Liver (tissue), 9 donors: ENCODE data around the gene CHRDL1. TPM values are rescaled to one million over a fixed set of nuclear protein-coding genes. Genes with fewer than 3 reads are reported as not detected.

Source experiments
- DNase-seq: peaks from one replicate; pipeline ENCODE4 v3.0.0-alpha.2; 2017; ENCODE audit warnings: low spot score
- H3K27ac ChIP-seq, 2 donors: one replicate each; pipeline ENCODE4 v1.7.0; 2013; ENCODE audit warnings: inconsistent platforms in 2 of 2, low read length in 2 of 2, control low read depth in 1 of 2, low read depth in 1 of 2, mild to moderate bottlenecking in 1 of 2
- H3K27me3 ChIP-seq, 4 donors: one replicate each; pipeline versions ENCODE4 v1.6.1 to v1.7.0; 2013; ENCODE audit warnings: low read length in 3 of 4, inconsistent platforms in 1 of 4, mild to moderate bottlenecking in 1 of 4, moderate library complexity in 1 of 4; ENCODE audit not compliant: control insufficient read depth in 4 of 4, insufficient read depth in 4 of 4
- H3K36me3 ChIP-seq, 4 donors: one replicate each; pipeline versions ENCODE4 v1.6.1 to v1.7.0; 2013; ENCODE audit warnings: low read length in 3 of 4, mild to moderate bottlenecking in 3 of 4, low read depth in 1 of 4, moderate library complexity in 1 of 4; ENCODE audit not compliant: control insufficient read depth in 4 of 4, insufficient read depth in 3 of 4
- H3K4me1 ChIP-seq, 4 donors: one replicate each; pipeline versions ENCODE4 v1.6.1 to v1.7.0; 2013; ENCODE audit warnings: low read length in 3 of 4, mild to moderate bottlenecking in 3 of 4, moderate library complexity in 1 of 4; ENCODE audit not compliant: control insufficient read depth in 4 of 4, insufficient read depth in 4 of 4
- H3K4me3 ChIP-seq, 3 donors: one replicate each; pipeline versions ENCODE4 v1.6.1 to v1.7.0; 2013; ENCODE audit warnings: low read length in 3 of 3, control low read depth in 1 of 3, low read depth in 1 of 3, mild to moderate bottlenecking in 1 of 3
- H3K9ac ChIP-seq, 2 donors: one replicate each; pipeline ENCODE4 v1.7.0; 2013; ENCODE audit warnings: low read length in 2 of 2, mild to moderate bottlenecking in 2 of 2, moderate library complexity in 2 of 2, control low read depth in 1 of 2, low read depth in 1 of 2
- H3K9me3 ChIP-seq, 4 donors: one replicate each; pipeline versions ENCODE4 v1.6.1 to v1.7.0; 2013; ENCODE audit warnings: low read length in 3 of 4; ENCODE audit not compliant: control insufficient read depth in 4 of 4
- ATF3 ChIP-seq: IDR thresholded peaks from 2 replicates; pipeline ENCODE4 v1.6.1; 2016; ENCODE audit warnings: antibody characterized with exemption
- CTCF ChIP-seq: fragments of 150-350 bp; IDR thresholded peaks from 2 replicates; pipeline ENCODE4 v1.5.1; 2017; ENCODE audit warnings: improper control_type of control experiment, low read depth, low read length; ENCODE audit not compliant: missing input control
- EGR1 ChIP-seq, 2 donors: IDR thresholded peaks; 2 replicates each; pipeline ENCODE4 v1.6.1; 2016 to 2018; ENCODE audit warnings: antibody characterized with exemption in 2 of 2, low read depth in 2 of 2
- FOXA1 ChIP-seq: IDR thresholded peaks from 2 replicates; pipeline ENCODE4 v1.6.1; 2016; ENCODE audit warnings: antibody characterized with exemption
- FOXA2 ChIP-seq: IDR thresholded peaks from 2 replicates; pipeline ENCODE4 v1.6.1; 2016; ENCODE audit warnings: antibody characterized with exemption
- GABPA ChIP-seq, 2 donors: IDR thresholded peaks in 1 of 2; conservative IDR thresholded peaks in 1 of 2; 2 replicates each; pipeline ENCODE4 v1.6.1; 2016; ENCODE audit warnings: antibody characterized with exemption in 2 of 2, mild to moderate bottlenecking in 1 of 2, moderate library complexity in 1 of 2
- HNF4A ChIP-seq, 2 donors: conservative IDR thresholded peaks; 2 replicates each; pipeline ENCODE4 v1.6.1; 2016; ENCODE audit warnings: antibody characterized with exemption in 2 of 2, mild to moderate bottlenecking in 2 of 2
- HNF4G ChIP-seq: IDR thresholded peaks from 2 replicates; pipeline ENCODE4 v1.6.1; 2016; ENCODE audit warnings: antibody characterized with exemption
- JUND ChIP-seq, 2 donors: IDR thresholded peaks; 2 replicates each; pipeline ENCODE4 v1.6.1; 2016; ENCODE audit warnings: antibody characterized with exemption in 2 of 2
- MAX ChIP-seq: IDR thresholded peaks from 2 replicates; pipeline ENCODE4 v1.6.1; 2016; ENCODE audit warnings: antibody characterized with exemption
- NR2F2 ChIP-seq: IDR thresholded peaks from 2 replicates; pipeline ENCODE4 v1.6.1; 2016; ENCODE audit warnings: antibody characterized with exemption
- RAD21 ChIP-seq, 2 donors: IDR thresholded peaks; 2 replicates each; pipeline ENCODE4 v1.6.1; 2016; ENCODE audit warnings: antibody characterized with exemption in 2 of 2, mild to moderate bottlenecking in 2 of 2
- REST ChIP-seq: IDR thresholded peaks from 2 replicates; pipeline ENCODE4 v1.6.1; 2016; ENCODE audit warnings: antibody characterized with exemption, mild to moderate bottlenecking
- RXRA ChIP-seq, 2 donors: IDR thresholded peaks; 2 replicates each; pipeline ENCODE4 v1.6.1; 2017 to 2018; ENCODE audit warnings: antibody characterized with exemption in 2 of 2, mild to moderate bottlenecking in 1 of 2
- SP1 ChIP-seq: IDR thresholded peaks from 2 replicates; pipeline ENCODE4 v1.6.1; 2018; ENCODE audit warnings: antibody characterized with exemption, mild to moderate bottlenecking
- TAF1 ChIP-seq: conservative IDR thresholded peaks from 2 replicates; pipeline ENCODE4 v1.6.1; 2016; ENCODE audit warnings: antibody characterized with exemption, mild to moderate bottlenecking
- YY1 ChIP-seq: IDR thresholded peaks from 2 replicates; pipeline ENCODE4 v1.6.1; 2016; ENCODE audit warnings: antibody characterized with exemption, mild to moderate bottlenecking
- ZBTB33 ChIP-seq: IDR thresholded peaks from 2 replicates; pipeline ENCODE4 v1.6.1; 2016; ENCODE audit warnings: antibody characterized with exemption
- WGBS: extraction: QIAGEN DNeasy Blood & Tissue Kit; methylation state at CpG from one replicate; pipeline ENCODE4 v1.1.7; 2013; 5-methylcytosine and 5-hydroxymethylcytosine counted together
- polyA plus RNA-seq, 2 donors: library from polyadenylated mRNA; stranded (reverse) in 1 of 2; unstranded in 1 of 2; fragments of 200-250 nt in 1 of 2; fragments of >200 nt in 1 of 2; fragmentation: Nextera tagmentation in 1 of 2; extraction: Ambion mirVana in 1 of 2; gene quantifications; one replicate each; pipeline versions ENCODE4 v1.2.1 to v1.2.3, GENCODE V29; 2013 to 2015
- total RNA-seq, 2 donors: library from RNA; depleted of rRNA; stranded (reverse); fragments of >200 nt; gene quantifications; one replicate each; pipeline ENCODE4 v1.2.3, GENCODE V29; 2014
- donor health status: healthy.
- donor health status: healthy.
- donor health status: healthy.
- donor health status: healthy.
- donor health status: healthy.

Gene CHRDL1
- total and polyA plus RNA-seq, 4 donors, result 0.17 to 2.1 (median 0.67) TPM

GRCh38 chrX:110734894-110735541 is 60.6 kb downstream of the CHRDL1 start:
- H3K27ac ChIP-seq, result no peak overlapping the region
- TF ChIP-seq EGR1 (IDR thresholded peaks at IDR 0.05; ENCODE audit: low read depth in 2 of 2) (no peak), ATF3 (no peak), HNF4A (conservative IDR thresholded peaks at IDR 0.05) (no peak), MAX (no peak)
- no peak overlapping the region for H3K9ac ChIP-seq
- H3K9me3 ChIP-seq, result no peaks in the 10 kb centered on the region
- DNase-seq, result no peak
- H3K36me3 ChIP-seq, result no peaks in the 10 kb centered on the region
- no peaks in the 10 kb centered on the region for H3K27me3 ChIP-seq
- H3K4me1 ChIP-seq, result no peaks in the 10 kb centered on the region
- no peak overlapping the region for H3K4me3 ChIP-seq
- 86% methylated on average over 3 of the region's 3 CpGs for WGBS

GRCh38 chrX:110734271-110734670 is 61.3 kb downstream of the CHRDL1 start:
- 52% methylated on average over 1 of the region's 1 CpG for WGBS
- H3K4me3 ChIP-seq, result no peak overlapping the region
- no peak for DNase-seq
- H3K27ac ChIP-seq, result no peak overlapping the region
- no peaks in the 10 kb centered on the region for H3K4me1 ChIP-seq
- H3K9ac ChIP-seq, result no peak overlapping the region
- H3K36me3 ChIP-seq, result no peaks in the 10 kb centered on the region
- TF ChIP-seq HNF4A (conservative IDR thresholded peaks at IDR 0.05) (no peak), ZBTB33 (no peak), NR2F2 (no peak), RXRA (IDR thresholded peaks at IDR 0.05) (no peak), TAF1 (no peak), REST (no peak), CTCF (no peak), YY1 (no peak), MAX (no peak), HNF4G (no peak), JUND (IDR thresholded peaks at IDR 0.05) (no peak), GABPA (IDR thresholded peaks at IDR 0.05 in 1 of 2, conservative IDR thresholded peaks at IDR 0.05 in 1 of 2) (no peak), RAD21 (IDR thresholded peaks at IDR 0.05) (no peak), EGR1 (IDR thresholded peaks at IDR 0.05; ENCODE audit: low read depth in 2 of 2) (no peak), FOXA2 (no peak), FOXA1 (no peak), SP1 (no peak), ATF3 (no peak)
- no peaks in the 10 kb centered on the region for H3K9me3 ChIP-seq
- H3K27me3 ChIP-seq, result no peaks in the 10 kb centered on the region
